Measurements from ENCODE around the gene SPATA7.

The SPATA7 gene

GRCh38 chr14:88481059-88481458 lies 95.6 kb downstream of the SPATA7 start:
- no peak for DNase-seq (ENCODE audit: low read depth in 2 of 3, low spot score in 2 of 3)

GRCh38 chr14:88481794-88482193 lies 96.3 kb downstream of the SPATA7 start:
- DNase-seq (ENCODE audit: low read depth in 2 of 3, low spot score in 2 of 3), result no peak

- DNase-seq (ENCODE audit: low read depth in 2 of 3, low spot score in 2 of 3), result no peak
Measured at GRCh38 chr14:88482524-88482923, 97.1 kb downstream of the SPATA7 start.

Data from activated CD8-positive, alpha-beta memory T cell treated with anti-CD3 and anti-CD28 coated beads for 48 hours (primary cell).